ENCODE data around the gene ABCA6. TPM values are rescaled to one million over a fixed set of nuclear protein-coding genes. Genes with fewer than 3 reads are reported as not detected.

Gene ABCA6
- total RNA-seq, 1 experiment from 2014 or later: 2.1 TPM

GRCh38 chr17:69103557-69104233 is 38.0 kb downstream of the ABCA6 start:
- no peaks in the 10 kb centered on the region for H3K36me3 ChIP-seq (ENCODE audit: insufficient read depth, low read length, poor library complexity, severe bottlenecking)
- TF ChIP-seq EZH2 (IDR thresholded peaks at IDR 0.05; ENCODE audit: borderline replicate concordance, low read depth, low read length, poor library complexity, severe bottlenecking) (no peak), CTCF (conservative IDR thresholded peaks at IDR 0.05; ENCODE audit: low read depth, low read length) (no peak)
- BruUV-seq (replicated peaks): no TSS peak
- POLR2A ChIA-PET (ENCODE audit: low non-redundant PET): no interaction called here
- CTCF ChIA-PET: no interaction called here
- no peaks in the 10 kb centered on the region for H3K27me3 ChIP-seq (replicated peaks; ENCODE audit: insufficient read depth, low read depth, low read length, poor library complexity)
- H3K9me3 ChIP-seq (ENCODE audit: low read depth, low read length, poor library complexity, severe bottlenecking): no peaks in the 10 kb centered on the region
- intact Hi-C loops (cut with micrococcal nuclease; ENCODE audit: unreplicated experiment): no loop called here
- no peaks in the 10 kb centered on the region for H3K4me1 ChIP-seq (ENCODE audit: insufficient read depth, low read length, poor library complexity, severe bottlenecking)
- H3K4me3 ChIP-seq (ENCODE audit: low read depth, low read length, poor library complexity, severe bottlenecking): no peak overlapping the region
- no peak for DNase-seq (ENCODE audit: low spot score)
- H3K27ac ChIP-seq (ENCODE audit: low read depth, low read length, poor library complexity, severe bottlenecking): no peak overlapping the region

GRCh38 chr17:69098625-69099024 is 43.1 kb downstream of the ABCA6 start:
- Histone ChIP-seq H3K9me3 (ENCODE audit: low read depth, low read length, poor library complexity, severe bottlenecking) (no peaks in the 10 kb centered on the region), H3K27ac (ENCODE audit: low read depth, low read length, poor library complexity, severe bottlenecking) (no peak overlapping the region), H3K4me1 (ENCODE audit: insufficient read depth, low read length, poor library complexity, severe bottlenecking) (no peaks in the 10 kb centered on the region), H3K4me3 (ENCODE audit: low read depth, low read length, poor library complexity, severe bottlenecking) (no peak overlapping the region), H3K27me3 (replicated peaks; ENCODE audit: insufficient read depth, low read depth, low read length, poor library complexity) (no peaks in the 10 kb centered on the region), H3K36me3 (ENCODE audit: insufficient read depth, low read length, poor library complexity, severe bottlenecking) (no peaks in the 10 kb centered on the region)
- intact Hi-C loops (cut with micrococcal nuclease; ENCODE audit: unreplicated experiment): no loop called here
- POLR2A ChIA-PET (ENCODE audit: low non-redundant PET): no interaction called here
- BruUV-seq (replicated peaks): no TSS peak
- DNase-seq (ENCODE audit: low spot score): no peak
- TF ChIP-seq CTCF (conservative IDR thresholded peaks at IDR 0.05; ENCODE audit: low read depth, low read length): no peak
- no peak for TF ChIP-seq EZH2 (IDR thresholded peaks at IDR 0.05; ENCODE audit: borderline replicate concordance, low read depth, low read length, poor library complexity, severe bottlenecking)
- CTCF ChIA-PET: no interaction called here

- POLR2A ChIA-PET (ENCODE audit: low non-redundant PET): no interaction called here
- Histone ChIP-seq H3K27ac (ENCODE audit: low read depth, low read length, poor library complexity, severe bottlenecking) (no peak overlapping the region), H3K4me3 (ENCODE audit: low read depth, low read length, poor library complexity, severe bottlenecking) (no peak overlapping the region), H3K9me3 (ENCODE audit: low read depth, low read length, poor library complexity, severe bottlenecking) (no peaks in the 10 kb centered on the region), H3K27me3 (replicated peaks; ENCODE audit: insufficient read depth, low read depth, low read length, poor library complexity) (no peaks in the 10 kb centered on the region), H3K4me1 (ENCODE audit: insufficient read depth, low read length, poor library complexity, severe bottlenecking) (no peaks in the 10 kb centered on the region), H3K36me3 (ENCODE audit: insufficient read depth, low read length, poor library complexity, severe bottlenecking) (no peaks in the 10 kb centered on the region)
- CTCF ChIA-PET: no interaction called here
- no TSS peak for BruUV-seq (replicated peaks)
- intact Hi-C loops (cut with micrococcal nuclease; ENCODE audit: unreplicated experiment): no loop called here
- no peak for TF ChIP-seq EZH2 (IDR thresholded peaks at IDR 0.05; ENCODE audit: borderline replicate concordance, low read depth, low read length, poor library complexity, severe bottlenecking)
- TF ChIP-seq CTCF (conservative IDR thresholded peaks at IDR 0.05; ENCODE audit: low read depth, low read length): no peak
- DNase-seq (ENCODE audit: low spot score): no peak
These were observed 45.2 kb downstream of the ABCA6 start for GRCh38 chr17:69096541-69096940.
